Stimulated activated CD8-positive, alpha-beta memory T cell treated with anti-CD3 and anti-CD28 coated beads, Interleukin-7, amount 100 ng/mL, for 1 hour (primary cell): ENCODE results near the gene MXD3.
"Not testable (repeated sequence)": the region's sequence is repeated elsewhere in the genome, so short reads cannot be mapped to it uniquely, and the experiment has no call there.

Experiments used
- DNase-seq, 2 donors: peaks; one replicate each; pipeline ENCODE4 v3.0.0-alpha.2; 2020; ENCODE audit warnings: low read depth in 2 of 2

MXD3 gene

GRCh38 chr5:177265395-177265794, 46.3 kb downstream of the MXD3 start:
- no peak for DNase-seq

- no peak for DNase-seq
Observed at GRCh38 chr5:177264178-177264577, 47.5 kb downstream of the MXD3 start.

- DNase-seq = no peak
Observed at GRCh38 chr5:177261510-177261909, 50.2 kb downstream of the MXD3 start.

DNA sequence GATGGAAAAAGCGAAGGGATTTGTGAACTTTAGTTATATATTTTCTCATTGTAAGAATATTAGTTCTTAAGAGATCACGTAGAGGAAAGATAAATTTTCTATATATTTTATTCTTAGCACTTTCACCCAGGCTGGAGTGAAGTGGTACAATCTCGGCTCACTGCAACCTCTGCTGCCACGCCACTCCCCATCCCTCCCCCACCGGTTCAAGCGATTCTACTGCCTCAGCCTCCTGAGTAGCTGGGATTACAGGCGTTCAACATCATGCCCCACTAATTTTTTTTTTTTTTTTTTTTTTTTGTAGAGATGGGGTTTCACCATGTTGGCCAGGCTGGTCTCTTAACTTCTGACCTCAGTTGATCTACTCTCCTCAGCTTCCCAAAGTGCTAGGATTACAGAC, 50.7 kb downstream of the MXD3 start:
- DNase-seq = no peak

DNA sequence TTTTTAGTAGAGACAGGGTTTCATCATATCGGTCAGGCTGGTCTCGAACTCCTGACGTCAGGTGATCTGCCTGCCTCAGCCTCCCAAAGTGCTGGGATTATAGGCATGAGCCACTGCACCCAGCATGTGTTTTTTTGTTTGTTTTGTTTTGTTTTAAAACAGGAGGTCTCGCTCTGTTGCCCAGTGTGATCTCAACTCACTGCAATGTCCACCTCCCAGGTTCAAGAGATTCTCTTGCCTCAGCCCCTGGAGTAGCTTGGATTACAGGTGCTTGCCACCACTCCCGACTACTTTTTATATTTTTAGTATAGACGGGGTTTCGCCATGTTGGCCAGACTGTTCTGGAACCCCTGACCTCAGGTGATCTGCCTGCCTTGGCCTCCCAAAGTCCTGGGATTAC, 53.0 kb downstream of the MXD3 start:
- not testable (repeated sequence) for DNase-seq
